Epithelial cell of esophagus (primary cell): ENCODE data around the gene ETV7.
"Not testable (repeated sequence)": the region's sequence is repeated elsewhere in the genome, so short reads cannot be mapped to it uniquely, and the experiment has no call there.

Experiments
- DNase-seq: peaks from one replicate; pipeline ENCODE4 v3.0.0; 2010; ENCODE audit warnings: low read depth
- H3K4me3 ChIP-seq: 2 replicates; pipeline ENCODE4 v1.5.1; 2011; ENCODE audit warnings: mild to moderate bottlenecking, low read length, control low read depth
- CTCF ChIP-seq: IDR thresholded peaks from 2 replicates; pipeline ENCODE4 v1.5.1; 2011; ENCODE audit warnings: low read depth, mild to moderate bottlenecking, low read length, control low read depth, inconsistent platforms; ENCODE audit not compliant: insufficient read depth; ENCODE audit errors: missing control alignments

ETV7 gene

GRCh38 chr6:36413489-36414480, 26.3 kb upstream of the ETV7 start:
- no peak overlapping the region for H3K4me3 ChIP-seq
- no peak for TF ChIP-seq CTCF
- DNase-seq = no peak

- H3K4me3 ChIP-seq, DNase-seq: not testable (repeated sequence)
These were observed 22.2 kb upstream of the ETV7 start for GRCh38 chr6:36409718-36410117.

DNA sequence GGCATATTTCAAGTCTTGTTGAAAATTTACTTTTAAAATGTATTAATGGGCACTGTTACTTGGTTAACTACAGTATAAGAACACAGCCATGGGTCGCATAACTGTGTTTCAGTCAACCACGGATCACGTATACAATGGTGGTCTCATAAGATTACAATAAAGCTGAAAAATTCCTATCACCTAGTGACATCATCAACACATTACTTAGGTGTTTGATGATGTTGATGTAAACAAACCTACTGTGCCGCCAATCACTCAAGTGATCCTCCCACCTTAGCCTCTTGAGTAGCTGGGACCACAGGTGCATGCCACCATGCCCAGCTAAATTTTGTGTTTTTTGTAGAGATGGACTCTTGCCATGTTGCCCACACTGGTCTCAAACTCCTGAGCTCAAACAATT, 16.7 kb upstream of the ETV7 start:
- H3K4me3 ChIP-seq = no peak overlapping the region
- no peak for TF ChIP-seq CTCF
- no peak for DNase-seq

- TF ChIP-seq CTCF = no peak
- H3K4me3 ChIP-seq = no peak overlapping the region
- DNase-seq = no peak
These were observed 15.0 kb upstream of the ETV7 start for GRCh38 chr6:36402481-36402880.

DNA sequence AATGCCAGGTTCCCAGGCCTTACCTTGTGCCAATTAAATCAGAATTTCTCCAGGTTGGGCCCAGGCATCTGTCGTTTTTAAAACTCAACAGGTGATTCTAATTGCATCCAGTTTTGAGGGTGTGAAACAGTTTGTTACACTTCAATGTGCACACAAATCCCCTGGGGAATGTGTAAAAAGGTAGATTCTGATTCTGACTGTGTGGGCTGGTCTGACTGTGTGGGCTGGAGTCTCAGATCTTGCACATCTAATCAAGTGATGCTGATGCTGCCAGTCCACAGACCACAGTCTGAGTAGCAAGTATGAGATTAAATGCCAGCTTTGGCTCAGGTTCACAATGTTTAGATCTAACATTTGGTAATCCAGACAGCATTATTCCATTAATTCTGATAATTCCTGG, 12.5 kb upstream of the ETV7 start:
- DNase-seq = no peak
- no peak for TF ChIP-seq CTCF
- no peak overlapping the region for H3K4me3 ChIP-seq

GRCh38 chr6:36392621-36393020, 5.2 kb upstream of the ETV7 start:
- TF ChIP-seq CTCF = no peak
- no peak for DNase-seq
- H3K4me3 ChIP-seq = no peak overlapping the region

- TF ChIP-seq CTCF = no peak
- DNase-seq = no peak
- H3K4me3 ChIP-seq = no peak overlapping the region
These were observed 1.9 kb upstream of the ETV7 start for GRCh38 chr6:36389353-36389752.
